WI38 (cell line): ENCODE results near the gene LRRC8B.
A peak's percentile ranks its signal among the peaks of the same experiment; 100 is the strongest.

Source experiments
- H3K4me3 ChIP-seq: 2 replicates; pipeline ENCODE4 v1.5.1; 2011; ENCODE audit warnings: low read depth, mild to moderate bottlenecking, control low read depth, low read length
- CTCF ChIP-seq: IDR thresholded peaks from 2 replicates; pipeline ENCODE4 v1.5.1; 2012; ENCODE audit warnings: low read depth, mild to moderate bottlenecking, control low read depth, low read length

The LRRC8B gene

GRCh38 chr1:89609781-89610456 is 85.3 kb downstream of the LRRC8B start:
- TF ChIP-seq CTCF, result no peak
- no peak overlapping the region for H3K4me3 ChIP-seq

- no peak for TF ChIP-seq CTCF
- no peak overlapping the region for H3K4me3 ChIP-seq
Measured at GRCh38 chr1:89610457-89611011, 85.9 kb downstream of the LRRC8B start.

- TF ChIP-seq CTCF, result no peak
Measured at GRCh38 chr1:89611721-89612120, 87.1 kb downstream of the LRRC8B start.

GRCh38 chr1:89613928-89614327 is 89.3 kb downstream of the LRRC8B start:
- H3K4me3 ChIP-seq, result no peak overlapping the region
- TF ChIP-seq CTCF, result no peak

More at GRCh38 chr1:89611721-89612120, 87.1 kb downstream of the LRRC8B start:
- H3K4me3 ChIP-seq, result no peak overlapping the region

- peak; percentile 19; the same call in 1 of the 2 replicates for TF ChIP-seq CTCF
- H3K4me3 ChIP-seq, result no peak overlapping the region
Measured at GRCh38 chr1:89615676-89616598, 91.3 kb downstream of the LRRC8B start.

- no peak overlapping the region for H3K4me3 ChIP-seq
- no peak for TF ChIP-seq CTCF
Measured at GRCh38 chr1:89616844-89617627, 92.4 kb downstream of the LRRC8B start.
